Hematopoietic multipotent progenitor cell treated with erythropoietin and hydrocortisone succinate and interleukin-3 and kit ligand, for 6 days (in vitro differentiated cells): ENCODE data around the gene POLE.

Source experiments
- DNase-seq: peaks from one replicate; pipeline ENCODE4 v3.0.0-alpha.2; 2015

POLE gene

GRCh38 chr12:132687211-132688164, at the start of gene POLE, which contains the start of gene PXMP2:
POLE (minus strand) TSS chr12:132687342; CDS start chr12:132687315, 27 bp downstream.
PXMP2 (plus strand) TSS chr12:132687587; CDS start chr12:132687671, 84 bp downstream.
- DNase-seq, result peak; percentile 98

GRCh38 chr12:132736913-132737312, 49.8 kb upstream of the POLE start:
- DNase-seq, result no peak

- no peak for DNase-seq
These were observed 49.2 kb upstream of the POLE start for GRCh38 chr12:132736378-132736777.

GRCh38 chr12:132735496-132735895, 48.4 kb upstream of the POLE start:
- DNase-seq, result no peak

GRCh38 chr12:132734206-132734605, 47.1 kb upstream of the POLE start:
- DNase-seq, result no peak

- no peak for DNase-seq
These were observed 44.4 kb upstream of the POLE start for GRCh38 chr12:132731574-132731973.

- no peak for DNase-seq
These were observed 43.2 kb upstream of the POLE start for GRCh38 chr12:132730353-132730752.

GRCh38 chr12:132729541-132730320, 42.6 kb upstream of the POLE start:
- DNase-seq, result peak; percentile 27

GRCh38 chr12:132728502-132728901, 41.4 kb upstream of the POLE start:
- no peak for DNase-seq

GRCh38 chr12:132727091-132727794, 40.1 kb upstream of the POLE start:
- no peak for DNase-seq

GRCh38 chr12:132726386-132726785, 39.2 kb upstream of the POLE start:
- DNase-seq, result no peak

GRCh38 chr12:132724506-132725241, 37.5 kb upstream of the POLE start:
- no peak for DNase-seq

- DNase-seq, result peak; percentile 41
These were observed 36.6 kb upstream of the POLE start for GRCh38 chr12:132723764-132724140.

GRCh38 chr12:132723015-132723763, 36.0 kb upstream of the POLE start:
- no peak for DNase-seq

GRCh38 chr12:132720606-132721345, 33.6 kb upstream of the POLE start:
- no peak for DNase-seq

GRCh38 chr12:132719954-132720324, 32.8 kb upstream of the POLE start:
- DNase-seq, result no peak

GRCh38 chr12:132719141-132719953, 32.2 kb upstream of the POLE start:
- DNase-seq, result no peak

GRCh38 chr12:132718644-132719043, 31.5 kb upstream of the POLE start:
- no peak for DNase-seq

GRCh38 chr12:132717531-132718387, 30.6 kb upstream of the POLE start:
- DNase-seq, result peak; percentile 21
